Thymus (tissue), 11 donors: ENCODE results near the gene NOS1AP. TPM values are rescaled to one million over a fixed set of nuclear protein-coding genes. Genes with fewer than 3 reads are reported as not detected.
"Not testable (repeated sequence)": the region's sequence is repeated elsewhere in the genome, so short reads cannot be mapped to it uniquely, and the experiment has no call there.

Experiments
- DNase-seq, 9 donors: peaks; one replicate each; pipeline ENCODE4 v3.0.0-alpha.2; 2013; ENCODE audit warnings: low spot score in 9 of 9, low read depth in 6 of 9, missing footprints in 1 of 9
- H3K27ac ChIP-seq, 2 donors: one replicate each; pipeline ENCODE4 v1.5.1; 2013; ENCODE audit warnings: control low read depth in 1 of 2, low read depth in 1 of 2, low read length in 1 of 2, mild to moderate bottlenecking in 1 of 2, moderate library complexity in 1 of 2
- H3K27me3 ChIP-seq, 2 donors: one replicate each; pipeline ENCODE4 v1.5.1; 2013; ENCODE audit warnings: low read length in 1 of 2; ENCODE audit not compliant: control insufficient read depth in 2 of 2, insufficient read depth in 1 of 2
- H3K36me3 ChIP-seq, 2 donors: one replicate each; pipeline ENCODE4 v1.5.1; 2013; ENCODE audit warnings: low read length in 1 of 2, mild to moderate bottlenecking in 1 of 2, moderate library complexity in 1 of 2; ENCODE audit not compliant: control insufficient read depth in 2 of 2, insufficient read depth in 2 of 2
- H3K4me1 ChIP-seq, 2 donors: one replicate each; pipeline ENCODE4 v1.5.1; 2013; ENCODE audit warnings: low read length in 2 of 2; ENCODE audit not compliant: control insufficient read depth in 2 of 2, insufficient read depth in 2 of 2
- H3K4me3 ChIP-seq, 2 donors: one replicate each; pipeline ENCODE4 v1.5.1; 2013; ENCODE audit warnings: low read length in 2 of 2, control low read depth in 1 of 2, mild to moderate bottlenecking in 1 of 2
- H3K9me3 ChIP-seq, 2 donors: one replicate each; pipeline ENCODE4 v1.5.1; 2013; ENCODE audit warnings: low read length in 1 of 2, mild to moderate bottlenecking in 1 of 2; ENCODE audit not compliant: control insufficient read depth in 2 of 2, insufficient read depth in 1 of 2
- WGBS: extraction: QIAGEN DNeasy Blood & Tissue Kit; methylation state at CpG from one replicate; pipeline ENCODE4 v1.1.7; 2013; 5-methylcytosine and 5-hydroxymethylcytosine counted together
- polyA plus RNA-seq: library from polyadenylated mRNA; stranded (reverse); fragments of 200-250 nt; gene quantifications from one replicate; pipeline ENCODE4 v1.2.3, GENCODE V29; 2013
- total RNA-seq: library from RNA; stranded (reverse); fragments of 120-200 nt; gene quantifications from one replicate; pipeline ENCODE4 v1.2.4, GENCODE V29; 2013
- donor health status: healthy.

Gene NOS1AP
- total and polyA plus RNA-seq, 2 donors = 0.05 to 0.30 TPM

DNA sequence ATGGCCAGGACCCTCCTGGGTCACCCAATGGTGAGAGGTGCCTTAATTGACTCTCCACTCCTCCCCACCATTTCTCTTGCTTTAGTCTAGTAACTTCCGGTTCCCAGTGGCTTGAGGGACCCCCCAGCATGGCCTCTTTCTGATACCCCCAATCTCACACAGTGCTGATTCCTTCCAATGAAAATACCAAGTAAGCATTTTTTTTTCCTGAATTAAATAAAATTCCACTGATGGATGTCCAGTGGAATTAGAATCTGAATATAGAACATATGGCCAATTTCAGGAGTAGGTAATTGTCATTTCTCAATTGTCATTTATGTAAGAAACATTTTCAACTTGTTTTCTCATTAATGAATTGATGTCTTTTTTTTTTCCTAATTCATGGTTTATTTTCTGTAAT is 9.5 kb downstream of the NOS1AP start:
- Histone ChIP-seq H3K9me3 (no peaks in the 10 kb centered on the region), H3K27me3 (no peaks in the 10 kb centered on the region), H3K4me1 (no peaks in the 10 kb centered on the region), H3K27ac (no peak overlapping the region), H3K4me3 (no peak overlapping the region), H3K36me3 (no peaks in the 10 kb centered on the region)
- 88% methylated on average over 1 of the region's 1 CpG for WGBS
- no peak for DNase-seq

- no peaks in the 10 kb centered on the region for H3K27me3 ChIP-seq
- no peaks in the 10 kb centered on the region for H3K4me1 ChIP-seq
- H3K27ac ChIP-seq = no peak overlapping the region
- 93% methylated on average over 2 of the region's 2 CpGs for WGBS
- H3K36me3 ChIP-seq = no peaks in the 10 kb centered on the region
- DNase-seq = no peak
- no peaks in the 10 kb centered on the region for H3K9me3 ChIP-seq
- no peak overlapping the region for H3K4me3 ChIP-seq
These were observed 11.1 kb downstream of the NOS1AP start for GRCh38 chr1:162080472-162081015.

DNA sequence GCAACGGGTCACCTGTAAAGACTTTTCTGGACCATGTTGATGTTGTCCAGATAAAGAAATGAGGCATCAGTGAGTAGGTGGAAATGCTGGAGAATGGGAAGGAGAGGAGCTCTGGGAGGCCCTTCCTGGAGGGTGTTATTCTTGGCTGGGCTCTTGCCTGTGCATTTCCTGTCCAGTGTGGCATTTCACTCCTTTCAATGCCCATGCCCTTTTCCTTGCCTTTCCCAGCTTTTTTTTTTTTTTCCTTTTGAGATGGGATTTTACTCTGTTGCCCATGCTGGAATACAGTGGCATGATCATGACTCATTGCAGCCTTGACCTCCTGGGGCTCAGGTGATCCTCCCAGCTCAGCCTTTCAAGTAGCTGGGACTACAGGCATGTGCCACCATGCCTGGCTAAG is 11.8 kb downstream of the NOS1AP start:
- Histone ChIP-seq H3K27me3 (no peaks in the 10 kb centered on the region), H3K27ac (no peak overlapping the region), H3K4me3 (no peak overlapping the region), H3K36me3 (no peaks in the 10 kb centered on the region), H3K9me3 (no peaks in the 10 kb centered on the region), H3K4me1 (no peaks in the 10 kb centered on the region)
- no peak for DNase-seq
- WGBS = 88% methylated on average over 1 of the region's 1 CpG

DNA sequence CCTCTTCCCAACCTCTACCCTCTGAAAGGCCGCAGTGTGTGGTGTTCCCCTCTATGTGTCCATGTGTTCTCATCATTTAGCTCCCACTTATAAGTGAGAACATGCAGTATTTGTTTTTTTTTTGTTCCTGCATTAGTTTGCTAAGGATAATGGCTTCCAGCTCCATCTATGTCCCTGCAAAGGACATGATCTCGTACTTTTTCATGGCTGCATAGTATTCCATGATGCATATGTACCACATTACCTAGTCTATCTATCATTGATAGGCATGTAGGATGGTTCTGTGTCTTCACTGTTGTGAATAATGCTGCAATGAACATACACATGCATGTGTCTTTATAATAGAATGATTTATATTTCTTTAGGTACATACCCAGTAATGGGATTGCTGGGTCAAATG is 12.6 kb downstream of the NOS1AP start:
- WGBS = 91% methylated on average over 2 of the region's 2 CpGs
- H3K27ac ChIP-seq = not testable (repeated sequence)

DNA sequence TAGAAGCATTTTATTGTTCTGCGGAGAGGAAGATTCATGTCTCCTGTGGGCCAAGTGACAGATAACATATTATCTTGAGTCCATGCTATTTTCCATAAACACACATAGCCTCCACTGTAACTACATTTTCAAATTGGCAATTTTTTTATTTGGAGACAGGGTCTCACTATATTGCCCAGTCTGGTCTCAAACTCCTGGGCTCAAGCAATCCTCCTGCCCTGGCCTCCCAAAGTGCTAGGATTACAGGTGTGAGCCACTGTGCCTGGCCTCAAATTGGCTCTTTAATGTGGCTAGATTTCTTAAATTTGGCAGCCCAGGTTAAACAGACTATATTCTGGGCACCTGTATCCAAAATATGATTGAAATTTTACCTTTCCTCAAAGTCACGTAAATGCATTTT is 13.8 kb downstream of the NOS1AP start:
- Histone ChIP-seq H3K36me3 (no peaks in the 10 kb centered on the region), H3K9me3 (no peaks in the 10 kb centered on the region), H3K4me3 (no peak overlapping the region), H3K27ac (no peak overlapping the region), H3K27me3 (no peaks in the 10 kb centered on the region), H3K4me1 (no peaks in the 10 kb centered on the region)
- WGBS = over 99% methylated on average over 2 of the region's 2 CpGs
- no peak for DNase-seq

More for the DNA sequence above, 12.6 kb downstream of the NOS1AP start:
- not testable (repeated sequence) for H3K27me3 ChIP-seq, DNase-seq, H3K4me3 ChIP-seq, H3K36me3 ChIP-seq, H3K9me3 ChIP-seq, H3K4me1 ChIP-seq

DNA sequence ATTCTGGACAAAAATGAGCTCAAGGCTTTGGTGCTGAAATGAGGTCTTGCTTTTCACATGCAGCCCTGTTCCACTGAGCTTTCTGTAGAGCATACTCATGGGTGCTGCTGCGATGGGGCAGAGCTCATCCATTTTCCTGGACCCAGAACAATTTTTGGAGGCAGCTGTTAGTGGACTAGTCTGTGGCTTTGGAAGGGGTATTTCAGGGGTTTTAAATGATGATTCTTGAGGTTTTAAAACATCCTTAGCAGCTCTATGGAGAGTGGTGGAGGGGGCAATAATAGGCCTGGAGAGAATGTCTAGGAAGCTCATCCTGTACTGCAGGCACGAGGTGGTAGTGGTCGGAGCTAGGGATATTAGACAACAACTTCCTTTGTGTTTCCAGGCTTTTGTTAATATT is 16.5 kb downstream of the NOS1AP start:
- Histone ChIP-seq H3K27me3 (no peaks in the 10 kb centered on the region), H3K4me1 (no peaks in the 10 kb centered on the region), H3K36me3 (no peaks in the 10 kb centered on the region), H3K9me3 (no peaks in the 10 kb centered on the region), H3K27ac (no peak overlapping the region), H3K4me3 (no peak overlapping the region)
- WGBS = 92% methylated on average over 3 of the region's 3 CpGs
- no peak for DNase-seq

DNA sequence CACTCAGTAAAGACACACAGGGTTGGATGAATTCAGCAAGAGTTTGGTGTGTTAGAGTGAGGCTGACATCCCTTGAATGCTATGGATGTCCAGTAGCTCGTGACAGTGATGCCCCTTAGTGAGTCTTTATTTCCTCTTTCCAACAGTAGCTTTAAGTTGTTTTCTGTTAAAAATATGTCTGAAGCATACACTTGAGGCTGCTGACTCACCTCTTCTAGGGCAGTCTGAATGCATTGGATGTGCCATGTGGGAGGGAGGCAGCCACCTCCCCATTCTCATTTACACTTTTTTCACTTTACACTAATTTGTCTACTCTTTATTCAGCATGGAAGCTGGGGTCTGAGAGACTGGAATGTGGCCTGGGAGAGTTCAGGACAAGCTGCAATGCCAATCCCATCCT is 17.6 kb downstream of the NOS1AP start:
- no peaks in the 10 kb centered on the region for H3K4me1 ChIP-seq
- no peak for DNase-seq
- no peak overlapping the region for H3K4me3 ChIP-seq
- no peaks in the 10 kb centered on the region for H3K36me3 ChIP-seq
- H3K27me3 ChIP-seq = no peaks in the 10 kb centered on the region
- H3K9me3 ChIP-seq = no peaks in the 10 kb centered on the region
- no peak overlapping the region for H3K27ac ChIP-seq
- WGBS = 59% methylated on average over 1 of the region's 1 CpG

GRCh38 chr1:162087574-162087973 is 18.1 kb downstream of the NOS1AP start:
- no peak for DNase-seq
- Histone ChIP-seq H3K36me3 (no peaks in the 10 kb centered on the region), H3K4me1 (no peaks in the 10 kb centered on the region), H3K27ac (no peak overlapping the region), H3K9me3 (no peaks in the 10 kb centered on the region), H3K27me3 (no peaks in the 10 kb centered on the region), H3K4me3 (no peak overlapping the region)
- 96% methylated on average over 1 of the region's 1 CpG for WGBS

- WGBS = 96% methylated on average over 5 of the region's 5 CpGs
- Histone ChIP-seq H3K4me1 (no peaks in the 10 kb centered on the region), H3K27ac (no peak overlapping the region), H3K36me3 (no peaks in the 10 kb centered on the region), H3K4me3 (no peak overlapping the region), H3K9me3 (no peaks in the 10 kb centered on the region), H3K27me3 (no peaks in the 10 kb centered on the region)
- no peak for DNase-seq
These were observed 18.9 kb downstream of the NOS1AP start for GRCh38 chr1:162088281-162088969.
